IMR-90 (cell line): ENCODE data around the gene JPT2. TPM values are rescaled to one million over a fixed set of nuclear protein-coding genes. Genes with fewer than 3 reads are reported as not detected.
A peak's percentile ranks its signal among the peaks of the same experiment; 100 is the strongest.

Source experiments
- ATAC-seq: fragments of 200-7000 bp; cut with Tn5 transposase; 2 replicates; pipeline ENCODE4 v1.9.1; 2020; ENCODE audit warnings: low read depth, mild to moderate bottlenecking, moderate library complexity
- BruUV-seq: library from RNA; stranded (reverse); fragments of 400-500 nt; replicated peaks from 2 replicates; lab custom pipeline; 2021; lab: Mats Ljungman, UMichigan
- CTCF ChIA-PET: fragments of 300-600 bp; formaldehyde crosslinking; extraction: SDS; loops from one replicate; lab custom pipeline; 2021; ENCODE audit warnings: antibody characterized with exemption; lab: Yijun Ruan, JAX
- POLR2A ChIA-PET: fragments of 300-600 bp; sonication (Branson Sonifier 250); formaldehyde crosslinking; loops from one replicate; lab custom pipeline; 2022; ENCODE audit warnings: antibody characterized with exemption; ENCODE audit not compliant: unreplicated experiment; lab: Charles Lee
- DNase-seq: peaks from one replicate; pipeline ENCODE4 v3.0.0; 2013
- H2AFZ ChIP-seq: replicated peaks from 2 replicates; pipeline ENCODE3; 2013; ENCODE audit warnings: low read length, mild to moderate bottlenecking; ENCODE audit not compliant: poor library complexity
- H2AK5ac ChIP-seq: 2 replicates; pipeline ENCODE4 v1.6.1; 2013; ENCODE audit warnings: low read depth, low read length, inconsistent platforms
- H2AK9ac ChIP-seq: replicated peaks from 2 replicates; pipeline ENCODE3; 2013; ENCODE audit warnings: mild to moderate bottlenecking, low read depth, low read length, moderate library complexity; ENCODE audit not compliant: poor library complexity
- H2BK120ac ChIP-seq: 2 replicates; pipeline ENCODE4 v1.6.1; 2013; ENCODE audit warnings: low read depth, low read length, inconsistent platforms
- H2BK15ac ChIP-seq: 3 replicates; pipeline ENCODE4 v1.6.1; 2013; ENCODE audit warnings: low read depth, low read length, inconsistent platforms
- H2BK20ac ChIP-seq: 2 replicates; pipeline ENCODE4 v1.6.1; 2013; ENCODE audit warnings: low read depth, mild to moderate bottlenecking, inconsistent platforms, low read length, moderate library complexity
- H2BK5ac ChIP-seq: 2 replicates; pipeline ENCODE4 v1.6.1; 2013; ENCODE audit warnings: mild to moderate bottlenecking, low read depth, low read length, inconsistent platforms; ENCODE audit not compliant: poor library complexity, severe bottlenecking
- H3K14ac ChIP-seq: replicated peaks from 2 replicates; pipeline ENCODE4 v1.6.1; 2013; ENCODE audit warnings: low read depth, low read length, inconsistent platforms
- H3K18ac ChIP-seq: 2 replicates; pipeline ENCODE4 v1.6.1; 2013; ENCODE audit warnings: low read depth, low read length, control low read depth
- H3K23ac ChIP-seq: 2 replicates; pipeline ENCODE4 v1.6.1; 2013; ENCODE audit warnings: low read depth, low read length, inconsistent platforms
- H3K27ac ChIP-seq: 2 replicates; pipeline ENCODE4 v1.5.1; 2013; ENCODE audit warnings: mild to moderate bottlenecking, control low read depth, low read length; ENCODE audit not compliant: insufficient read depth
- H3K27me3 ChIP-seq: 2 replicates; pipeline ENCODE4 v1.6.1; 2013; ENCODE audit warnings: low read length; ENCODE audit not compliant: control insufficient read depth, insufficient read depth
- H3K36me3 ChIP-seq: 2 replicates; pipeline ENCODE4 v1.6.1; 2013; ENCODE audit warnings: low read length, mixed read lengths; ENCODE audit not compliant: control insufficient read depth, insufficient read depth
- H3K4ac ChIP-seq: 2 replicates; pipeline ENCODE4 v1.6.1; 2013; ENCODE audit warnings: low read depth, low read length, inconsistent platforms
- H3K4me1 ChIP-seq: 2 replicates; pipeline ENCODE4 v1.6.1; 2013; ENCODE audit warnings: low read length, mixed read lengths; ENCODE audit not compliant: control insufficient read depth, insufficient read depth
- H3K4me2 ChIP-seq: 2 replicates; pipeline ENCODE4 v1.6.1; 2013; ENCODE audit warnings: low read depth, mild to moderate bottlenecking, control low read depth, low read length, moderate library complexity
- H3K4me3 ChIP-seq: 2 replicates; pipeline ENCODE4 v1.5.1; 2013; ENCODE audit warnings: low read depth, mild to moderate bottlenecking, control low read depth, low read length, moderate library complexity; ENCODE audit not compliant: insufficient read depth
- H3K56ac ChIP-seq: 2 replicates; pipeline ENCODE4 v1.6.1; 2013; ENCODE audit warnings: low read length, inconsistent platforms; ENCODE audit not compliant: insufficient read depth; ENCODE audit errors: extremely low read depth
- H3K79me1 ChIP-seq, 2 experiments: 2 replicates each; pipeline ENCODE4 v1.6.1; 2013; ENCODE audit warnings: low read length in 2 of 2, inconsistent platforms in 1 of 2, low read depth in 1 of 2
- H3K9ac ChIP-seq: 2 replicates; pipeline ENCODE4 v1.6.1; 2013; ENCODE audit warnings: low read depth, low read length, control low read depth
- H3K9me1 ChIP-seq: 2 replicates; pipeline ENCODE4 v1.6.1; 2013; ENCODE audit warnings: low read length, inconsistent platforms; ENCODE audit not compliant: insufficient read depth
- H3K9me3 ChIP-seq: 2 replicates; pipeline ENCODE4 v1.6.1; 2013; ENCODE audit warnings: low read length; ENCODE audit not compliant: control insufficient read depth, insufficient read depth
- H4K20me1 ChIP-seq: 2 replicates; pipeline ENCODE4 v1.6.1; 2013; ENCODE audit warnings: low read length, inconsistent platforms; ENCODE audit not compliant: insufficient read depth
- H4K5ac ChIP-seq: 2 replicates; pipeline ENCODE4 v1.6.1; 2013; ENCODE audit warnings: mild to moderate bottlenecking, low read depth, low read length, control low read depth
- H4K8ac ChIP-seq, 2 experiments: 2 replicates each; pipeline ENCODE4 v1.6.1; 2013; ENCODE audit warnings: low read depth in 2 of 2, low read length in 2 of 2, control low read depth in 1 of 2, inconsistent platforms in 1 of 2
- H4K91ac ChIP-seq: 2 replicates; pipeline ENCODE4 v1.6.1; 2013; ENCODE audit warnings: low read depth, low read length, inconsistent platforms; ENCODE audit not compliant: insufficient read depth
- BHLHE40 ChIP-seq: fragments of 150-350 bp; IDR thresholded peaks from 2 replicates; pipeline ENCODE4 v1.6.1; 2016; ENCODE audit warnings: mild to moderate bottlenecking, low read depth, low read length
- CEBPB ChIP-seq: IDR thresholded peaks from 2 replicates; pipeline ENCODE4 v1.6.1; 2012; ENCODE audit warnings: low read depth, low read length, improper control_type of control experiment
- CHD1 ChIP-seq: IDR thresholded peaks from 2 replicates; pipeline ENCODE4 v1.6.1; 2012; ENCODE audit warnings: low read depth, low read length, improper control_type of control experiment
- FOS ChIP-seq: fragments of 150-350 bp; IDR thresholded peaks from 2 replicates; pipeline ENCODE4 v1.6.1; 2016; ENCODE audit warnings: low read depth, low read length
- MAFK ChIP-seq: IDR thresholded peaks from 2 replicates; pipeline ENCODE4 v1.6.1; 2012; ENCODE audit warnings: low read depth, low read length, improper control_type of control experiment
- MAZ ChIP-seq: IDR thresholded peaks from 2 replicates; pipeline ENCODE4 v1.6.1; 2012; ENCODE audit warnings: low read depth, mild to moderate bottlenecking, low read length, improper control_type of control experiment, moderate library complexity, borderline replicate concordance
- MXI1 ChIP-seq: IDR thresholded peaks from 2 replicates; pipeline ENCODE4 v1.6.1; 2012; ENCODE audit warnings: low read depth, mild to moderate bottlenecking, low read length, moderate library complexity, borderline replicate concordance
- NFE2L2 ChIP-seq: fragments of 150-350 bp; IDR thresholded peaks from 2 replicates; pipeline ENCODE4 v1.6.1; 2016; ENCODE audit warnings: low read depth, mild to moderate bottlenecking, low read length
- POLR2A ChIP-seq: IDR thresholded peaks from 2 replicates; pipeline ENCODE4 v1.6.1; 2012; ENCODE audit warnings: mild to moderate bottlenecking, low read depth, low read length
- RAD21 ChIP-seq: IDR thresholded peaks from 2 replicates; pipeline ENCODE4 v1.6.1; 2012; ENCODE audit warnings: low read length, improper control_type of control experiment
- RCOR1 ChIP-seq: IDR thresholded peaks from 2 replicates; pipeline ENCODE4 v1.6.1; 2012; ENCODE audit warnings: mild to moderate bottlenecking, low read length, improper control_type of control experiment; ENCODE audit not compliant: insufficient replicate concordance
- RFX5 ChIP-seq: IDR thresholded peaks from 2 replicates; pipeline ENCODE4 v1.8.0; 2012; ENCODE audit warnings: low read depth, mild to moderate bottlenecking, low read length, moderate library complexity
- SMC3 ChIP-seq: fragments of 150-350 bp; IDR thresholded peaks from 2 replicates; pipeline ENCODE4 v1.6.1; 2016; ENCODE audit warnings: low read depth, mild to moderate bottlenecking, antibody characterized with exemption, low read length, moderate library complexity
- USF2 ChIP-seq: fragments of 150-350 bp; IDR thresholded peaks from 2 replicates; pipeline ENCODE4 v1.6.1; 2017; ENCODE audit warnings: mild to moderate bottlenecking, antibody characterized with exemption, low read length, low read depth
- WGBS, 2 experiments: methylation state at CpG; one replicate each; pipeline versions ENCODE4 v1.1.5 to v1.1.7; 2013; ENCODE audit warnings: missing lambda C conversion rate in 2 of 2; ENCODE audit not compliant: insufficient read length in 1 of 2; ENCODE audit errors: extremely low coverage in 2 of 2; 5-methylcytosine and 5-hydroxymethylcytosine counted together
- dilution Hi-C: fragments of 300-500 bp; cut with HindIII; formaldehyde crosslinking; loops from one replicate; pipeline ENCODE4 v1.14.3; 2018; ENCODE audit warnings: low sequenced_read_pairs; ENCODE audit not compliant: unreplicated experiment
- in situ Hi-C: fragments of 300-500 bp; cut with MboI; formaldehyde crosslinking; loops from 3 replicates; pipeline ENCODE4 v1.14.3; 2019; ENCODE audit warnings: low sequenced_read_pairs, inconsistent platforms, mixed read lengths
- intact Hi-C: fragments of 100-400 bp; cut with micrococcal nuclease; formaldehyde crosslinking; loops from 2 replicates; pipeline ENCODE4 v1.10.0; 2022
- polyA plus RNA-seq, 3 experiments: library from polyadenylated mRNA; depleted of rRNA; stranded (reverse); fragments of >200 nt; gene quantifications; 2 replicates each; pipeline ENCODE4 v1.2.3, GENCODE V29; 2012; ENCODE audit warnings: low replicate concordance in 1 of 3
- total RNA-seq: library from RNA; depleted of rRNA; stranded (reverse); fragments of >200 nt; gene quantifications from 2 replicates; pipeline ENCODE4 v1.2.3, GENCODE V29; 2012

The JPT2 gene
- total and polyA plus RNA-seq, 2 of the 4 experiments (the other 2 are of a cell fraction), result 40.0 to 41.5 TPM

- no peak for TF ChIP-seq USF2
- TF ChIP-seq POLR2A, result no peak
These were observed 21.1 kb upstream of the JPT2 start (continued) for GRCh38 chr16:1656808-1657617.

DNA sequence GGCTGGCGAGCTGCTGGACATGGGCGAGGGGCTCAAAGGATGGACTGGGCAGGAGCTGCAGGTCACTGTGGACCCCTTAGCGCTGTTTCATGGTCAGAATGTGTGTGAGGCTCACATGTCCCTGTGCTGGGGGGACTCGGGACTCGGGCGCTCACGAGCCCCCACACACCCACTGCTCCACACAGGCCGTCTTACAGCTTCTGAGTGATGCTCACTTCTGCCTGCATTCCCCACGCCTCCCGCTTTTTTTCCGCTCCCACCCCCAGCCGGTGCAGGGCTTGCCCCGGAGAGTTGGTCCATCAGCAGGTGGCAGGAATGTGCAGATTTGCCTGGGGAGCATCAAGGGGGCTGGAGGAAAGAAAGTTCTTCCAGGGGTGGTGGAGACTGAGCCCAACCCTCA lies 20.2 kb upstream of the JPT2 start:
- no peak overlapping the region for H3K4ac ChIP-seq
- H3K27ac ChIP-seq, result no peak overlapping the region
- H2BK5ac ChIP-seq, result no peak overlapping the region
- H4K91ac ChIP-seq, result no peak overlapping the region
- H3K27me3 ChIP-seq, result no peaks in the 10 kb centered on the region
- intact Hi-C loops (no loop called here), in situ Hi-C loops (no loop called here), dilution Hi-C loops (no loop called here)
- no peak overlapping the region for H3K4me3 ChIP-seq
- H3K56ac ChIP-seq, result no peak overlapping the region
- H3K4me1 ChIP-seq, result no peaks in the 10 kb centered on the region
- 90% methylated on average over 5 of the region's 13 CpGs; no CpG with 5 or more reads in 1 of the 2 experiments for WGBS, 2 experiments
- no peak overlapping the region for H3K4me2 ChIP-seq
- H3K18ac ChIP-seq, result no peak overlapping the region
- H2BK120ac ChIP-seq, result no peak overlapping the region
- H3K79me1 ChIP-seq, result peaks cover 0 to 6% of the 10 kb centered on the region in 2 experiments; a peak in 1 of 4 replicates
- DNase-seq, result no peak
- no peak for ATAC-seq
- H3K23ac ChIP-seq, result no peak overlapping the region
- H4K20me1 ChIP-seq, result peaks cover 4% of the 10 kb centered on the region; the same call in 1 of the 2 replicates
- H2BK20ac ChIP-seq, result no peak overlapping the region
- POLR2A ChIA-PET, result no interaction called here
- H4K5ac ChIP-seq, result no peak overlapping the region
- H2BK15ac ChIP-seq, result no peak overlapping the region
- H2AK5ac ChIP-seq, result no peak overlapping the region
- H3K9me3 ChIP-seq, result no peaks in the 10 kb centered on the region
- CTCF ChIA-PET, result no interaction called here
- H3K9me1 ChIP-seq, result no peaks in the 10 kb centered on the region
- H2AK9ac ChIP-seq, result no peak overlapping the region
- H3K9ac ChIP-seq, result no peak overlapping the region
- H3K14ac ChIP-seq, result no peak overlapping the region
- BruUV-seq, result no TSS peak
- no peak overlapping the region for H4K8ac ChIP-seq
- H2AFZ ChIP-seq, result peak overlapping the region; percentile 33
- peaks cover 80% of the 10 kb centered on the region for H3K36me3 ChIP-seq
- no peak for TF ChIP-seq NFE2L2
- no peak for TF ChIP-seq BHLHE40
- no peak for TF ChIP-seq CHD1
- no peak for TF ChIP-seq POLR2A
- no peak for TF ChIP-seq CEBPB
- TF ChIP-seq MXI1, result no peak
- TF ChIP-seq USF2, result no peak
- TF ChIP-seq SMC3, result no peak
- TF ChIP-seq RAD21, result no peak
- no peak for TF ChIP-seq MAZ
- TF ChIP-seq RFX5, result no peak
- TF ChIP-seq MAFK, result no peak
- no peak for TF ChIP-seq FOS
- TF ChIP-seq RCOR1, result no peak
